Endothelial cell (in vitro differentiated cells): Measurements from ENCODE around the gene FARSB. TPM values are rescaled to one million over a fixed set of nuclear protein-coding genes. Genes with fewer than 3 reads are reported as not detected.

ENCODE experiments used
- DNase-seq: peaks from one replicate; pipeline ENCODE4 v3.0.0; 2021; ENCODE audit warnings: low spot score
- H3K27ac Mint-ChIP-seq: one replicate; pipeline ENCODE4 v1.8.0; 2021; ENCODE audit warnings: mixed read lengths, inconsistent platforms; ENCODE audit not compliant: unreplicated experiment
- H3K27me3 Mint-ChIP-seq: one replicate; pipeline ENCODE4 v1.8.0; 2021; ENCODE audit warnings: mild to moderate bottlenecking, moderate library complexity, mixed read lengths, inconsistent platforms; ENCODE audit not compliant: unreplicated experiment
- H3K36me3 Mint-ChIP-seq: one replicate; pipeline ENCODE4 v1.8.0; 2021; ENCODE audit warnings: mild to moderate bottlenecking, low read depth, mixed read lengths, inconsistent platforms; ENCODE audit not compliant: unreplicated experiment
- H3K4me1 Mint-ChIP-seq: one replicate; pipeline ENCODE4 v1.8.0; 2021; ENCODE audit warnings: mild to moderate bottlenecking, mixed read lengths, inconsistent platforms; ENCODE audit not compliant: unreplicated experiment
- H3K4me3 Mint-ChIP-seq: one replicate; pipeline ENCODE4 v1.8.0; 2021; ENCODE audit warnings: mild to moderate bottlenecking, mixed read lengths, inconsistent platforms; ENCODE audit not compliant: unreplicated experiment
- H3K9me3 Mint-ChIP-seq: one replicate; pipeline ENCODE4 v1.8.0; 2021; ENCODE audit warnings: mixed read lengths, inconsistent platforms; ENCODE audit not compliant: unreplicated experiment
- total RNA-seq: library from RNA; stranded (reverse); fragmentation: NEBNext Ultra II Directional; extraction: Animal tissue kit (Norgen Biotek cat#: 25700); gene quantifications from one replicate; pipeline ENCODE4 v1.2.1, GENCODE V29; 2021; ENCODE audit not compliant: unreplicated experiment
- TF ChIP-seq, protein P1 (sequence below): fragments of 200-600 bp; sonication (generic); IDR thresholded peaks from one replicate; pipeline ENCODE4 v1.5.0; 2021; ENCODE audit warnings: antibody characterized with exemption; ENCODE audit not compliant: unreplicated experiment

FARSB gene
- total RNA-seq, 1 donor from 2014 or later, result 11.9 TPM

DNA sequence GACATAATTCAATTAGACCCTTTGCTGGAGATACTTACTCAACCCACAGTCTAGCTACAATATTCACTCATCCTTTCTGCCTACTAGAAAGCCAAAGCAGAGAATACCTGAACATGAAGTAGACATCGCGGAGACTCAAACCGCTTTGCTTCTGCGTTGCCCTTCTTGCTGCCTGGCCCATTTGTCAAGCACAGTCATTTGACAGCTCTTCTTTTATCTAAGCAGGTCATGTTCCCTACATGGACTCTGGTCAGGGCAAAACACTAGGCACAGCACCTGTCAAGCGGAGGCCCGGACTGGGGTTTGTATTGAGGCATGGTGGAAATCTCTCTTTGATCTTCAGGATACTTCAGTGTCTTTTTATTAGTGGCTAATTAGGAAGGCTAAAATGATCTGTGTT is 89.7 kb downstream of the FARSB start:
- H3K4me3 Mint-ChIP-seq, result no peak overlapping the region
- DNase-seq, result no peak
- no peaks in the 10 kb centered on the region for H3K36me3 Mint-ChIP-seq
- H3K9me3 Mint-ChIP-seq, result no peaks in the 10 kb centered on the region
- no peak overlapping the region for H3K27ac Mint-ChIP-seq
- TF ChIP-seq, protein P1, sequence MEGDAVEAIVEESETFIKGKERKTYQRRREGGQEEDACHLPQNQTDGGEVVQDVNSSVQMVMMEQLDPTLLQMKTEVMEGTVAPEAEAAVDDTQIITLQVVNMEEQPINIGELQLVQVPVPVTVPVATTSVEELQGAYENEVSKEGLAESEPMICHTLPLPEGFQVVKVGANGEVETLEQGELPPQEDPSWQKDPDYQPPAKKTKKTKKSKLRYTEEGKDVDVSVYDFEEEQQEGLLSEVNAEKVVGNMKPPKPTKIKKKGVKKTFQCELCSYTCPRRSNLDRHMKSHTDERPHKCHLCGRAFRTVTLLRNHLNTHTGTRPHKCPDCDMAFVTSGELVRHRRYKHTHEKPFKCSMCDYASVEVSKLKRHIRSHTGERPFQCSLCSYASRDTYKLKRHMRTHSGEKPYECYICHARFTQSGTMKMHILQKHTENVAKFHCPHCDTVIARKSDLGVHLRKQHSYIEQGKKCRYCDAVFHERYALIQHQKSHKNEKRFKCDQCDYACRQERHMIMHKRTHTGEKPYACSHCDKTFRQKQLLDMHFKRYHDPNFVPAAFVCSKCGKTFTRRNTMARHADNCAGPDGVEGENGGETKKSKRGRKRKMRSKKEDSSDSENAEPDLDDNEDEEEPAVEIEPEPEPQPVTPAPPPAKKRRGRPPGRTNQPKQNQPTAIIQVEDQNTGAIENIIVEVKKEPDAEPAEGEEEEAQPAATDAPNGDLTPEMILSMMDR, result no peak
- no peaks in the 10 kb centered on the region for H3K4me1 Mint-ChIP-seq
- peaks cover 3% of the 10 kb centered on the region for H3K27me3 Mint-ChIP-seq

DNA sequence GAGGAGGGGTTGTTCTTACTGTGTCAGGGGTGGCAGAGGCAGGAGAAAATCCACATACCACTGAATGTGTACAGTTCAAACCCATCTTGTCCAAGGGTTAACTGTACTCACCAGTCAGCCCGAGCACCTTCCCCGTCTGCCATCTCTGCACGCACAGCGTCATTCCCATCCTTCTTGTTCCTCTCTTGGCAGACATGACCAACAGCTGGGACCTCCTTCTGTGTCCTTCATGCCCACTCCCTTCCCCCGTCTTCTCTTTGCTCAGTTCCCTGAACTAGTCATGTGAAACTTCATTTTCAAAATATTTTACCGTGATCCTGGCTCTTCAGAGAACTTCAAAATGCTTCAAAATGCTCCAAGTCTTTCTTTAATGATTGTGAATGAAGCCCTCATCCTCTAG is 92.0 kb downstream of the FARSB start:
- TF ChIP-seq, protein P1, result no peak
- Mint-ChIP-seq H3K36me3 (no peaks in the 10 kb centered on the region), H3K27me3 (peaks cover 3% of the 10 kb centered on the region), H3K4me3 (no peak overlapping the region), H3K27ac (no peak overlapping the region), H3K9me3 (no peaks in the 10 kb centered on the region), H3K4me1 (no peaks in the 10 kb centered on the region)
- DNase-seq, result no peak

- no peak for DNase-seq
- no peak overlapping the region for H3K4me3 Mint-ChIP-seq
- no peaks in the 10 kb centered on the region for H3K36me3 Mint-ChIP-seq
- peaks cover 3% of the 10 kb centered on the region for H3K27me3 Mint-ChIP-seq
- TF ChIP-seq, protein P1, result no peak
- no peaks in the 10 kb centered on the region for H3K4me1 Mint-ChIP-seq
- no peaks in the 10 kb centered on the region for H3K9me3 Mint-ChIP-seq
- H3K27ac Mint-ChIP-seq, result no peak overlapping the region
Measured at GRCh38 chr2:222563106-222563718, 92.7 kb downstream of the FARSB start.

DNA sequence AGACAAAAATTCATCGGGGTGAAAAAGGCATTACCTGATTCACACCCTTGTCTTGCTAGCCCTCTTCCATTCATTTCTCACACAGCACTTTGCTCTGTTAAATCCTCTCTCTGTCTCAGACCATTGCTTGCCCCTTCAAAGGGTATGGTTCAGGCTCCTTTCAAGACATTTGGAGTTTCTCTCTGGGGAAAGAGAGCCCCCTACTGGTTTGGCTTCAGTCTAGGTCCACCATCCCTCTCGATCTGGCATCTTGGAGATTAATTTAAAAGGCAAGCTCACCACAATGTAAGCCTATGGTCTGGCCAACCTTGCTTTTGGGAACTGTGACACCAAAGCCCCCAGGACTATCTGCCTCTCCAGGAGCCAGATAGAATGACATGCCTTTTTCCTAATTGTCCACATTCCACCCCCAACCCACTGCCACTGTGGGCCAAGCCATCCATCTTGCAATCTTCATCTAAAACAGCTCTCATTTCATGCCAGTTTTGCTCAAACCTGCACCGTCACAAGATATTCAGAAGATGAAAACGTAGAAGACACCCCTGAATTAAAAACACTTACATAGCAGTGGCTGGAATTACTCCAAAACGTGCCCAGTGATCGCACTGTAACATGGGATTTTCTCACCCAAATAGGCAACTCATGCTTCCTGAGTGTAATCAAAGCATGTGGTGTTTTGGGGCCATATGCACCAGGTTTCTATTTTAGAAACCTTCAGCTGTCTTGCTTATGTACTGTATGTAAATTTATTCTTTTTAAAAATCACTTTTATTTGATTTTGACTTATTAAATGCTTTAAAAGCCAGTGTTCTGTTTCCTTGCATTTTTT is 93.9 kb downstream of the FARSB start:
- H3K36me3 Mint-ChIP-seq, result no peaks in the 10 kb centered on the region
- peak; percentile 70 for DNase-seq

More for the DNA sequence above, 93.9 kb downstream of the FARSB start:
- TF ChIP-seq, protein P1, result peak; percentile 66
- Mint-ChIP-seq H3K9me3 (no peaks in the 10 kb centered on the region), H3K4me3 (no peak overlapping the region), H3K27ac (no peak overlapping the region), H3K27me3 (peaks cover 3% of the 10 kb centered on the region), H3K4me1 (no peaks in the 10 kb centered on the region)
